Activated naive CD8-positive, alpha-beta T cell treated with anti-CD3 and anti-CD28 coated beads, Interleukin-2, amount 50 U/mL, for 24 hours (primary cell): ENCODE measurements around the gene SPART.
A peak's percentile ranks its signal among the peaks of the same experiment; 100 is the strongest.

Experiments
- ATAC-seq: fragments of 150-1000 bp; cut with Tn5 transposase; one replicate; pipeline ENCODE4 v1.10.0; 2021
- DNase-seq: peaks from one replicate; pipeline ENCODE4 v3.0.0; 2021
- H3K27ac Mint-ChIP-seq: one replicate; pipeline ENCODE4 v1.8.0; 2021; ENCODE audit warnings: mild to moderate bottlenecking, mixed read lengths
- H3K27me3 Mint-ChIP-seq: one replicate; pipeline ENCODE4 v1.8.0; 2021; ENCODE audit warnings: mixed read lengths
- H3K36me3 Mint-ChIP-seq: one replicate; pipeline ENCODE4 v1.8.0; 2021; ENCODE audit warnings: low read depth, mixed read lengths
- H3K4me1 Mint-ChIP-seq: one replicate; pipeline ENCODE4 v1.8.0; 2021; ENCODE audit warnings: mixed read lengths
- H3K4me3 Mint-ChIP-seq: one replicate; pipeline ENCODE4 v1.8.0; 2021; ENCODE audit warnings: mild to moderate bottlenecking, moderate library complexity, mixed read lengths
- H3K9me3 Mint-ChIP-seq: one replicate; pipeline ENCODE4 v1.8.0; 2021; ENCODE audit warnings: mixed read lengths

SPART gene

GRCh38 chr13:36360903-36361302, 14.7 kb upstream of the SPART start:
- DNase-seq (no peak), ATAC-seq (no peak)
- Mint-ChIP-seq H3K36me3 (no peaks in the 10 kb centered on the region), H3K4me1 (no peaks in the 10 kb centered on the region), H3K4me3 (no peak overlapping the region), H3K27ac (no peak overlapping the region), H3K9me3 (no peaks in the 10 kb centered on the region), H3K27me3 (peaks cover 5% of the 10 kb centered on the region)

GRCh38 chr13:36359301-36359950, 13.2 kb upstream of the SPART start:
- Mint-ChIP-seq H3K4me3 (no peak overlapping the region), H3K27ac (no peak overlapping the region), H3K9me3 (no peaks in the 10 kb centered on the region), H3K36me3 (no peaks in the 10 kb centered on the region), H3K4me1 (no peaks in the 10 kb centered on the region), H3K27me3 (peaks cover 5% of the 10 kb centered on the region)
- ATAC-seq, result no peak
- DNase-seq, result no peak

GRCh38 chr13:36358175-36358718, 12.1 kb upstream of the SPART start:
- Mint-ChIP-seq H3K4me3 (no peak overlapping the region), H3K4me1 (no peaks in the 10 kb centered on the region), H3K9me3 (no peaks in the 10 kb centered on the region), H3K36me3 (no peaks in the 10 kb centered on the region), H3K27ac (no peak overlapping the region), H3K27me3 (peaks cover 3% of the 10 kb centered on the region)
- ATAC-seq, result no peak
- no peak for DNase-seq

GRCh38 chr13:36357692-36358091, 11.5 kb upstream of the SPART start:
- Mint-ChIP-seq H3K4me1 (no peaks in the 10 kb centered on the region), H3K9me3 (no peaks in the 10 kb centered on the region), H3K36me3 (no peaks in the 10 kb centered on the region), H3K4me3 (no peak overlapping the region), H3K27me3 (peaks cover 2% of the 10 kb centered on the region), H3K27ac (no peak overlapping the region)
- ATAC-seq (no peak), DNase-seq (no peak)

GRCh38 chr13:36357231-36357630, 11.0 kb upstream of the SPART start:
- Mint-ChIP-seq H3K36me3 (no peaks in the 10 kb centered on the region), H3K27me3 (peaks cover 2% of the 10 kb centered on the region), H3K4me3 (no peak overlapping the region), H3K4me1 (no peaks in the 10 kb centered on the region), H3K27ac (no peak overlapping the region), H3K9me3 (no peaks in the 10 kb centered on the region)
- DNase-seq (no peak), ATAC-seq (no peak)

- no peak overlapping the region for H3K4me3 Mint-ChIP-seq
- DNase-seq (no peak), ATAC-seq (no peak)
- peaks cover 2% of the 10 kb centered on the region for H3K27me3 Mint-ChIP-seq
- no peaks in the 10 kb centered on the region for H3K9me3 Mint-ChIP-seq
- H3K36me3 Mint-ChIP-seq, result no peaks in the 10 kb centered on the region
- no peaks in the 10 kb centered on the region for H3K4me1 Mint-ChIP-seq
- H3K27ac Mint-ChIP-seq, result no peak overlapping the region
These were observed 9.9 kb upstream of the SPART start for GRCh38 chr13:36356058-36356457.

- Mint-ChIP-seq H3K9me3 (no peaks in the 10 kb centered on the region), H3K4me3 (no peak overlapping the region), H3K27ac (no peak overlapping the region), H3K4me1 (no peaks in the 10 kb centered on the region), H3K36me3 (no peaks in the 10 kb centered on the region), H3K27me3 (peaks cover 2% of the 10 kb centered on the region)
- ATAC-seq, result no peak
- DNase-seq, result no peak
These were observed 9.4 kb upstream of the SPART start for GRCh38 chr13:36355632-36356031.

GRCh38 chr13:36354842-36355623, 8.8 kb upstream of the SPART start:
- no peaks in the 10 kb centered on the region for H3K27me3 Mint-ChIP-seq
- no peak overlapping the region for H3K4me3 Mint-ChIP-seq

GRCh38 chr13:36353001-36353400, 6.8 kb upstream of the SPART start:
- Mint-ChIP-seq H3K4me3 (no peak overlapping the region), H3K27me3 (no peaks in the 10 kb centered on the region), H3K4me1 (no peaks in the 10 kb centered on the region), H3K9me3 (no peaks in the 10 kb centered on the region), H3K27ac (no peak overlapping the region), H3K36me3 (no peaks in the 10 kb centered on the region)
- DNase-seq (no peak), ATAC-seq (no peak)

More at GRCh38 chr13:36354842-36355623, 8.8 kb upstream of the SPART start:
- Mint-ChIP-seq H3K9me3 (no peaks in the 10 kb centered on the region), H3K36me3 (no peaks in the 10 kb centered on the region), H3K4me1 (no peaks in the 10 kb centered on the region), H3K27ac (no peak overlapping the region)
- DNase-seq, result no peak
- ATAC-seq, result no peak

GRCh38 chr13:36352350-36352749, 6.2 kb upstream of the SPART start:
- no peaks in the 10 kb centered on the region for H3K9me3 Mint-ChIP-seq
- no peak overlapping the region for H3K4me3 Mint-ChIP-seq
- H3K4me1 Mint-ChIP-seq, result no peaks in the 10 kb centered on the region

GRCh38 chr13:36347531-36348210, 1.5 kb upstream of the SPART start:
- Mint-ChIP-seq H3K4me1 (peaks cover 26% of the 10 kb centered on the region), H3K4me3 (no peak overlapping the region), H3K27me3 (peaks cover 3% of the 10 kb centered on the region), H3K36me3 (no peaks in the 10 kb centered on the region), H3K9me3 (no peaks in the 10 kb centered on the region), H3K27ac (no peak overlapping the region)
- DNase-seq, result no peak
- no peak for ATAC-seq

More at GRCh38 chr13:36352350-36352749, 6.2 kb upstream of the SPART start:
- Mint-ChIP-seq H3K27me3 (no peaks in the 10 kb centered on the region), H3K27ac (no peak overlapping the region), H3K36me3 (no peaks in the 10 kb centered on the region)
- no peak for ATAC-seq
- no peak for DNase-seq

- ATAC-seq (peak; percentile 37), DNase-seq (peak; percentile 31)
- Mint-ChIP-seq H3K9me3 (no peaks in the 10 kb centered on the region), H3K27ac (peak overlapping the region; percentile 90), H3K36me3 (peaks cover 2% of the 10 kb centered on the region), H3K4me3 (peak overlapping the region; percentile 88), H3K27me3 (peaks cover 3% of the 10 kb centered on the region), H3K4me1 (peaks cover 30% of the 10 kb centered on the region)
These were observed 564 bp downstream of the SPART start for GRCh38 chr13:36345438-36346221.

GRCh38 chr13:36344886-36345437, 1.2 kb downstream of the SPART start:
- Mint-ChIP-seq H3K9me3 (no peaks in the 10 kb centered on the region), H3K27me3 (peaks cover 3% of the 10 kb centered on the region), H3K4me1 (peaks cover 30% of the 10 kb centered on the region), H3K4me3 (peak overlapping the region; percentile 88), H3K36me3 (peaks cover 2% of the 10 kb centered on the region), H3K27ac (peak overlapping the region; percentile 90)
- ATAC-seq (no peak), DNase-seq (peak; percentile 3)

GRCh38 chr13:36344173-36344572, 2.0 kb downstream of the SPART start:
- Mint-ChIP-seq H3K36me3 (peaks cover 2% of the 10 kb centered on the region), H3K4me1 (peaks cover 30% of the 10 kb centered on the region), H3K27ac (no peak overlapping the region), H3K27me3 (peaks cover 3% of the 10 kb centered on the region), H3K9me3 (no peaks in the 10 kb centered on the region), H3K4me3 (peak overlapping the region; percentile 37)
- ATAC-seq (no peak), DNase-seq (no peak)
